ENCODE results near the gene BPGM. TPM values are rescaled to one million over a fixed set of nuclear protein-coding genes. Genes with fewer than 3 reads are reported as not detected.

Gene BPGM
- total and polyA plus RNA-seq, 9 of the 15 experiments (the other 6 are each of a cell fraction or from before 2014, with no cell fraction given) = 14.1 to 46.1 (median 21.2) TPM

GRCh38 chr7:134639683-134640279 lies 6.9 kb upstream of the BPGM start (continued):
- TF ChIP-seq ZNF398 (CRISPR knock-in tag; IDR thresholded peaks at IDR 0.05) = no peak
- no peak for TF ChIP-seq ZNF121 (CRISPR knock-in tag; conservative IDR thresholded peaks at IDR 0.05)
- no peak for TF ChIP-seq TRIM28 (IDR thresholded peaks at IDR 0.05)
- TF ChIP-seq BHLHE40 (IDR thresholded peaks at IDR 0.05; ENCODE audit: low read length) = peak; percentile 24; the same call in 1 of the 2 replicates
- no peak for TF ChIP-seq BMI1 (IDR thresholded peaks at IDR 0.05; ENCODE audit: low read length)
- TF ChIP-seq, protein P1, sequence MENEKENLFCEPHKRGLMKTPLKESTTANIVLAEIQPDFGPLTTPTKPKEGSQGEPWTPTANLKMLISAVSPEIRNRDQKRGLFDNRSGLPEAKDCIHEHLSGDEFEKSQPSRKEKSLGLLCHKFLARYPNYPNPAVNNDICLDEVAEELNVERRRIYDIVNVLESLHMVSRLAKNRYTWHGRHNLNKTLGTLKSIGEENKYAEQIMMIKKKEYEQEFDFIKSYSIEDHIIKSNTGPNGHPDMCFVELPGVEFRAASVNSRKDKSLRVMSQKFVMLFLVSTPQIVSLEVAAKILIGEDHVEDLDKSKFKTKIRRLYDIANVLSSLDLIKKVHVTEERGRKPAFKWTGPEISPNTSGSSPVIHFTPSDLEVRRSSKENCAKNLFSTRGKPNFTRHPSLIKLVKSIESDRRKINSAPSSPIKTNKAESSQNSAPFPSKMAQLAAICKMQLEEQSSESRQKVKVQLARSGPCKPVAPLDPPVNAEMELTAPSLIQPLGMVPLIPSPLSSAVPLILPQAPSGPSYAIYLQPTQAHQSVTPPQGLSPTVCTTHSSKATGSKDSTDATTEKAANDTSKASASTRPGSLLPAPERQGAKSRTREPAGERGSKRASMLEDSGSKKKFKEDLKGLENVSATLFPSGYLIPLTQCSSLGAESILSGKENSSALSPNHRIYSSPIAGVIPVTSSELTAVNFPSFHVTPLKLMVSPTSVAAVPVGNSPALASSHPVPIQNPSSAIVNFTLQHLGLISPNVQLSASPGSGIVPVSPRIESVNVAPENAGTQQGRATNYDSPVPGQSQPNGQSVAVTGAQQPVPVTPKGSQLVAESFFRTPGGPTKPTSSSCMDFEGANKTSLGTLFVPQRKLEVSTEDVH (IDR thresholded peaks at IDR 0.05; ENCODE audit: low read depth, partially characterized antibody) = no peak
- TF ChIP-seq TAF7 (tag; IDR thresholded peaks at IDR 0.05) = no peak
- TF ChIP-seq, protein P2, sequence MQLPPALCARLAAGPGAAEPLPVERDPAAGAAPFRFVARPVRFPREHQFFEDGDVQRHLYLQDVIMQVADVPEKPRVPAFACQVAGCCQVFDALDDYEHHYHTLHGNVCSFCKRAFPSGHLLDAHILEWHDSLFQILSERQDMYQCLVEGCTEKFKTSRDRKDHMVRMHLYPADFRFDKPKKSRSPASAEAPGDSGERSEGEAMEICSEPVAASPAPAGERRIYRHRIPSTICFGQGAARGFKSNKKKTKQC (CRISPR knock-in tag; IDR thresholded peaks at IDR 0.05) = no peak
- peak; percentile 56; the same call in 1 of the 2 replicates for TF ChIP-seq FOXM1 (IDR thresholded peaks at IDR 0.05; ENCODE audit: low read depth)
- TF ChIP-seq FOXM1 (CRISPR knock-in tag; IDR thresholded peaks at IDR 0.05; ENCODE audit: low read depth) = no peak
- peak; percentile 94 for TF ChIP-seq TEAD4 (IDR thresholded peaks at IDR 0.05; ENCODE audit: low read length)
- no peak for TF ChIP-seq TEAD4 (CRISPR knock-in tag; IDR thresholded peaks at IDR 0.05; ENCODE audit: borderline replicate concordance)
- TF ChIP-seq ZNF57 (CRISPR knock-in tag; IDR thresholded peaks at IDR 0.05) = no peak
- no peak for TF ChIP-seq ZNF695 (CRISPR knock-in tag; IDR thresholded peaks at IDR 0.05)
- TF ChIP-seq POLR2G (IDR thresholded peaks at IDR 0.05; ENCODE audit: low read depth, low read length) = no peak
- no peak for TF ChIP-seq TCFL5 (CRISPR knock-in tag; conservative IDR thresholded peaks at IDR 0.05)
- no peak for TF ChIP-seq SMARCA5 (IDR thresholded peaks at IDR 0.05)
- TF ChIP-seq POLR2AphosphoS5 (IDR thresholded peaks at IDR 0.05; ENCODE audit: control insufficient read depth, insufficient read depth, low read depth, low read length) = peak; percentile 89
- TF ChIP-seq PRPF4 (IDR thresholded peaks at IDR 0.05; ENCODE audit: insufficient read depth, low read depth, low read length, poor library complexity, severe bottlenecking) = no peak
- TF ChIP-seq MAFF (IDR thresholded peaks at IDR 0.05; ENCODE audit: low read length) = no peak
- no peak for TF ChIP-seq SUPT5H (IDR thresholded peaks at IDR 0.05)
- peak; percentile 49; the same call in 1 of the 2 replicates for TF ChIP-seq RNF2 (IDR thresholded peaks at IDR 0.05)
- TF ChIP-seq TFE3 (CRISPR knock-in tag; IDR thresholded peaks at IDR 0.05) = no peak
- no peak for TF ChIP-seq KLF6 (CRISPR knock-in tag; IDR thresholded peaks at IDR 0.05; ENCODE audit: borderline replicate concordance)

Measured in K562 (cell line).